Astrocyte (in vitro differentiated cells and primary cell): ENCODE results near the gene RHNO1. TPM values are rescaled to one million over a fixed set of nuclear protein-coding genes. Genes with fewer than 3 reads are reported as not detected.

Source experiments
- DNase-seq: peaks from one replicate; pipeline ENCODE4 v3.0.0-alpha.2; 2010; ENCODE audit warnings: low read depth
- FAIRE-seq: peaks from 2 replicates; lab custom pipeline; 2011; peaks lifted over from hg19 to GRCh38; lab: Jason Lieb, UNC
- H2AFZ ChIP-seq: 2 replicates; pipeline ENCODE4 v1.6.0; 2012; ENCODE audit warnings: low read depth, low read length, inconsistent platforms
- H3K27ac ChIP-seq: 2 replicates; pipeline ENCODE4 v1.5.1; 2011; ENCODE audit warnings: low read depth, low read length, inconsistent platforms
- H3K27me3 ChIP-seq: 2 replicates; pipeline ENCODE4 v1.6.0; 2011; ENCODE audit warnings: low read length, inconsistent platforms; ENCODE audit not compliant: insufficient read depth
- H3K36me3 ChIP-seq: 2 replicates; pipeline ENCODE4 v1.5.1; 2011; ENCODE audit warnings: low read length, inconsistent platforms; ENCODE audit not compliant: insufficient read depth
- H3K4me1 ChIP-seq: 2 replicates; pipeline ENCODE4 v1.5.1; 2011; ENCODE audit warnings: low read length, inconsistent platforms; ENCODE audit not compliant: insufficient read depth
- H3K4me2 ChIP-seq: 2 replicates; pipeline ENCODE4 v1.6.0; 2012; ENCODE audit warnings: low read length, inconsistent platforms
- H3K4me3 ChIP-seq: 2 replicates; pipeline ENCODE4 v1.5.1; 2011; ENCODE audit warnings: low read depth, mild to moderate bottlenecking, low read length, inconsistent platforms; ENCODE audit not compliant: insufficient read depth
- H3K79me2 ChIP-seq: 2 replicates; pipeline ENCODE4 v1.6.0; 2012; ENCODE audit warnings: mild to moderate bottlenecking, low read length, inconsistent platforms; ENCODE audit not compliant: insufficient read depth
- H3K9ac ChIP-seq: 2 replicates; pipeline ENCODE4 v1.6.0; 2012; ENCODE audit warnings: mild to moderate bottlenecking, low read length, inconsistent platforms
- H3K9me3 ChIP-seq: 2 replicates; pipeline ENCODE4 v1.5.1; 2012; ENCODE audit warnings: low read depth, mild to moderate bottlenecking, low read length, inconsistent platforms; ENCODE audit not compliant: insufficient read depth
- H4K20me1 ChIP-seq: 2 replicates; pipeline ENCODE4 v1.6.0; 2012; ENCODE audit warnings: low read length, inconsistent platforms; ENCODE audit not compliant: insufficient read depth
- H3K27ac Mint-ChIP-seq: one replicate; pipeline ENCODE4 v1.8.0; 2021; ENCODE audit warnings: mild to moderate bottlenecking, mixed read lengths; ENCODE audit not compliant: unreplicated experiment
- H3K27me3 Mint-ChIP-seq: one replicate; pipeline ENCODE4 v1.8.0; 2021; ENCODE audit warnings: low read depth, mixed read lengths; ENCODE audit not compliant: unreplicated experiment
- H3K36me3 Mint-ChIP-seq: one replicate; pipeline ENCODE4 v1.8.0; 2021; ENCODE audit warnings: low read depth, mixed read lengths; ENCODE audit not compliant: unreplicated experiment
- H3K4me1 Mint-ChIP-seq: one replicate; pipeline ENCODE4 v1.8.0; 2021; ENCODE audit warnings: low read depth, mixed read lengths; ENCODE audit not compliant: unreplicated experiment
- H3K4me3 Mint-ChIP-seq: one replicate; pipeline ENCODE4 v1.8.0; 2021; ENCODE audit warnings: mild to moderate bottlenecking, moderate library complexity, mixed read lengths; ENCODE audit not compliant: unreplicated experiment
- H3K9me3 Mint-ChIP-seq: one replicate; pipeline ENCODE4 v1.8.0; 2021; ENCODE audit warnings: mild to moderate bottlenecking, mixed read lengths; ENCODE audit not compliant: unreplicated experiment
- CTCF ChIP-seq: IDR thresholded peaks from 2 replicates; pipeline ENCODE4 v1.5.1; 2011; ENCODE audit warnings: low read depth, mild to moderate bottlenecking, inconsistent platforms, low read length, moderate library complexity; ENCODE audit not compliant: insufficient read depth
- EZH2 ChIP-seq: IDR thresholded peaks from 2 replicates; pipeline ENCODE4 v1.6.1; 2012; ENCODE audit warnings: mild to moderate bottlenecking, low read length, inconsistent platforms; ENCODE audit not compliant: insufficient read depth
- total RNA-seq: library from RNA; stranded (reverse); gene quantifications from 2 replicates; pipeline ENCODE4 v1.2.1, GENCODE V29; 2021

The RHNO1 gene
- total RNA-seq, 1 donor from 2014 or later, result 15.0 TPM

GRCh38 chr12:2930865-2931264, 53.8 kb downstream of the RHNO1 start:
- DNase-seq, result no peak
- H2AFZ ChIP-seq, result no peak overlapping the region
- H4K20me1 ChIP-seq, result peaks cover 1% of the 10 kb centered on the region
- no peaks in the 10 kb centered on the region for H3K9me3 ChIP-seq
- peaks cover 24% of the 10 kb centered on the region for H3K36me3 Mint-ChIP-seq
- FAIRE-seq, result no peak
- no peak overlapping the region for H3K9ac ChIP-seq
- TF ChIP-seq EZH2 (no peak), CTCF (no peak)
- H3K27ac ChIP-seq, result no peak overlapping the region
- no peaks in the 10 kb centered on the region for H3K9me3 Mint-ChIP-seq
- H3K4me3 Mint-ChIP-seq, result no peak overlapping the region
- H3K4me1 ChIP-seq, result peaks cover under 1% of the 10 kb centered on the region
- H3K27me3 ChIP-seq, result no peaks in the 10 kb centered on the region
- no peaks in the 10 kb centered on the region for H3K79me2 ChIP-seq
- no peak overlapping the region for H3K27ac Mint-ChIP-seq
- no peaks in the 10 kb centered on the region for H3K27me3 Mint-ChIP-seq
- peaks cover 24% of the 10 kb centered on the region for H3K36me3 ChIP-seq
- no peak overlapping the region for H3K4me2 ChIP-seq
- peaks cover 2% of the 10 kb centered on the region for H3K4me1 Mint-ChIP-seq
- no peak overlapping the region for H3K4me3 ChIP-seq

- Mint-ChIP-seq H3K36me3 (peaks cover 27% of the 10 kb centered on the region), H3K4me1 (no peaks in the 10 kb centered on the region), H3K4me3 (no peak overlapping the region), H3K27me3 (no peaks in the 10 kb centered on the region), H3K27ac (no peak overlapping the region), H3K9me3 (no peaks in the 10 kb centered on the region)
- DNase-seq, result no peak
- Histone ChIP-seq H4K20me1 (no peaks in the 10 kb centered on the region), H3K27ac (no peak overlapping the region), H3K36me3 (peaks cover 39% of the 10 kb centered on the region), H3K4me2 (no peak overlapping the region), H3K9me3 (no peaks in the 10 kb centered on the region), H3K27me3 (no peaks in the 10 kb centered on the region), H3K9ac (no peak overlapping the region), H3K4me1 (no peaks in the 10 kb centered on the region), H3K79me2 (no peaks in the 10 kb centered on the region), H2AFZ (no peak overlapping the region), H3K4me3 (no peak overlapping the region)
- FAIRE-seq, result no peak
- no peak for TF ChIP-seq EZH2
- TF ChIP-seq CTCF, result no peak
Measured at GRCh38 chr12:2933586-2933985, 56.6 kb downstream of the RHNO1 start.

GRCh38 chr12:2934371-2934770, 57.3 kb downstream of the RHNO1 start:
- TF ChIP-seq CTCF, result no peak
- no peak for TF ChIP-seq EZH2
- Histone ChIP-seq H3K4me3 (no peak overlapping the region), H3K9me3 (no peaks in the 10 kb centered on the region), H3K4me2 (no peak overlapping the region), H3K27ac (no peak overlapping the region), H3K9ac (no peak overlapping the region), H3K4me1 (no peaks in the 10 kb centered on the region), H2AFZ (no peak overlapping the region), H3K27me3 (no peaks in the 10 kb centered on the region), H3K79me2 (no peaks in the 10 kb centered on the region), H3K36me3 (peaks cover 45% of the 10 kb centered on the region), H4K20me1 (no peaks in the 10 kb centered on the region)
- Mint-ChIP-seq H3K36me3 (peaks cover 29% of the 10 kb centered on the region), H3K27me3 (no peaks in the 10 kb centered on the region), H3K4me3 (no peak overlapping the region), H3K27ac (no peak overlapping the region), H3K4me1 (no peaks in the 10 kb centered on the region), H3K9me3 (no peaks in the 10 kb centered on the region)
- DNase-seq (no peak), FAIRE-seq (no peak)
